GM12801 (cell line): Measurements from ENCODE around the gene ATP7B.

ENCODE experiments used
- CTCF ChIP-seq: IDR thresholded peaks from one replicate; pipeline ENCODE4 v1.5.1; 2011; ENCODE audit warnings: control low read depth; ENCODE audit not compliant: insufficient read length; ENCODE audit errors: extremely low read depth

ATP7B gene

GRCh38 chr13:52010890-52011631, at the start of gene ATP7B:
Gene ATP7B (minus strand): TSS chr13:52011450. CDS start chr13:52011337, 113 bp downstream.
- TF ChIP-seq CTCF, result no peak

- no peak for TF ChIP-seq CTCF
These were observed 42.2 kb upstream of the ATP7B start for GRCh38 chr13:52053460-52053859.

- TF ChIP-seq CTCF, result no peak
These were observed 40.1 kb upstream of the ATP7B start for GRCh38 chr13:52051400-52051799.

- no peak for TF ChIP-seq CTCF
These were observed 37.3 kb upstream of the ATP7B start for GRCh38 chr13:52048516-52048915.

DNA sequence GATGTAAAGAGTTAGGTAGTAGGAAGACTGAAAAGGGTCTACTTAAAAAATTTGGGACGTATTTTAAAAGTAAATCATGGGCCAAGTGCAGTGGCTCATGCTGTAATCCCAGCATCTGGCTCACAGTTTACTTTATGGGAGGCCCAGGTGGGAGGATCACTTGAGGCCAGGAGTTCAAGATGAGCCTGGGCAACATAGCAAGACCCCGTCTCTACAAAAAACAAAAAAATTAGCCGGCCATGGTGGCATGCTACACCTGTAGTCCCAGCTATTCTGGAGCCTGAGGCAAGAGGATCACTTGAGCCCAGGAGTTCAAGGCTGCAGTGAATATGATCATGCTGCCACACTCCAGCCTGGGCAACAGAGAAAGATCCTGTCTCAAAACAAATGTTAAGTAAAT, 36.2 kb upstream of the ATP7B start:
- TF ChIP-seq CTCF, result no peak

DNA sequence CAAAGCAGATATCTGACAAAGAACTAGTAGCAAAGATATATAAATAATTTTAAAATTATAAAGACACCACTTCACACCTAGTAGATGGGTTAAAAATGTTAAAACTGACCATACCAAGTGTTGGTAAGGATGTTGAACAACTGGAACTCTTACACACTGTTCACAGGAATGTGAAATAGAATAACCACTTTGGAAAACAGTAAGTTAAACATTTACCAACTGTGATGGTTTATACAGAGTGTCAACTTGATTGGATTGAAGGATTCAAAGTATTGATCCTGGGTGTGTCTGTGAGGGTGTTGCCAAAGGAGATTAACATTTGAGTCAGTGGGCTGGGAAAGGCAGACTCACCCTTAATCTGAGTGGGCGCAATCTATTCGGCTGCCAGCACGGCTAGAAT, 32.4 kb upstream of the ATP7B start:
- no peak for TF ChIP-seq CTCF

- TF ChIP-seq CTCF, result no peak
These were observed 24.8 kb upstream of the ATP7B start for GRCh38 chr13:52036037-52036436.
